ENCODE data around the gene C19orf12.

Gene C19orf12

GRCh38 chr19:29748996-29749849 is 34.2 kb upstream of the C19orf12 start:
- no peaks in the 10 kb centered on the region for H3K4me1 Mint-ChIP-seq
- H3K27me3 Mint-ChIP-seq, result peaks cover 33% of the 10 kb centered on the region
- no peaks in the 10 kb centered on the region for H3K9me3 Mint-ChIP-seq
- no peak overlapping the region for H3K27ac Mint-ChIP-seq
- H3K36me3 Mint-ChIP-seq, result no peaks in the 10 kb centered on the region
- CTCF ChIA-PET, result interaction anchor here (1.0 kb wide), 1 partner anchor 11 kb away, joined by 3 read pairs; no protein-coding TSS in a partner anchor
- DNase-seq, result no peak
- H3K4me3 Mint-ChIP-seq, result no peak overlapping the region

- Mint-ChIP-seq H3K9me3 (no peaks in the 10 kb centered on the region), H3K4me1 (no peaks in the 10 kb centered on the region), H3K4me3 (no peak overlapping the region), H3K27me3 (peaks cover 42% of the 10 kb centered on the region), H3K27ac (no peak overlapping the region), H3K36me3 (no peaks in the 10 kb centered on the region)
- CTCF ChIA-PET, result interaction anchor here (1.3 kb wide), 2 partner anchors 15 kb away, joined by 3 read pairs; no protein-coding TSS in a partner anchor
- no peak for DNase-seq
Measured at GRCh38 chr19:29745253-29745652, 30.2 kb upstream of the C19orf12 start.

- no peak overlapping the region for H3K27ac Mint-ChIP-seq
- peaks cover 37% of the 10 kb centered on the region for H3K27me3 Mint-ChIP-seq
- CTCF ChIA-PET, result interaction anchor here (1.0 to 1.2 kb wide), 2 partner anchors 13 to 27 kb away, joined by 4 read pairs; no protein-coding TSS in a partner anchor
- H3K36me3 Mint-ChIP-seq, result no peaks in the 10 kb centered on the region
- no peaks in the 10 kb centered on the region for H3K9me3 Mint-ChIP-seq
- no peaks in the 10 kb centered on the region for H3K4me1 Mint-ChIP-seq
- H3K4me3 Mint-ChIP-seq, result no peak overlapping the region
- no peak for DNase-seq
Measured at GRCh38 chr19:29743681-29744080, 28.6 kb upstream of the C19orf12 start.

GRCh38 chr19:29741776-29742175 is 26.7 kb upstream of the C19orf12 start:
- CTCF ChIA-PET, result interaction anchor here (1.1 to 2.1 kb wide), 3 partner anchors 11 to 19 kb away, joined by 4 to 6 read pairs (median 5); no protein-coding TSS in a partner anchor
- peaks cover 38% of the 10 kb centered on the region for H3K27me3 Mint-ChIP-seq

GRCh38 chr19:29741226-29741625 is 26.2 kb upstream of the C19orf12 start:
- peaks cover 38% of the 10 kb centered on the region for H3K27me3 Mint-ChIP-seq
- H3K4me3 Mint-ChIP-seq, result no peak overlapping the region
- CTCF ChIA-PET, result interaction anchor here (1.1 to 2.1 kb wide), 3 partner anchors 10 to 20 kb away, joined by 4 to 6 read pairs (median 5); no protein-coding TSS in a partner anchor
- no peaks in the 10 kb centered on the region for H3K36me3 Mint-ChIP-seq
- no peaks in the 10 kb centered on the region for H3K4me1 Mint-ChIP-seq
- no peaks in the 10 kb centered on the region for H3K9me3 Mint-ChIP-seq
- no peak for DNase-seq
- H3K27ac Mint-ChIP-seq, result no peak overlapping the region

More at GRCh38 chr19:29741776-29742175, 26.7 kb upstream of the C19orf12 start:
- Mint-ChIP-seq H3K4me3 (no peak overlapping the region), H3K4me1 (no peaks in the 10 kb centered on the region), H3K36me3 (no peaks in the 10 kb centered on the region), H3K27ac (no peak overlapping the region), H3K9me3 (no peaks in the 10 kb centered on the region)
- DNase-seq, result no peak

GRCh38 chr19:29737461-29738000 is 22.5 kb upstream of the C19orf12 start:
- H3K4me3 Mint-ChIP-seq, result no peak overlapping the region
- H3K36me3 Mint-ChIP-seq, result no peaks in the 10 kb centered on the region
- no peaks in the 10 kb centered on the region for H3K4me1 Mint-ChIP-seq
- CTCF ChIA-PET, result no interaction called here
- H3K27me3 Mint-ChIP-seq, result peaks cover 24% of the 10 kb centered on the region
- no peak for DNase-seq
- H3K9me3 Mint-ChIP-seq, result no peaks in the 10 kb centered on the region
- no peak overlapping the region for H3K27ac Mint-ChIP-seq

- Mint-ChIP-seq H3K36me3 (no peaks in the 10 kb centered on the region), H3K9me3 (no peaks in the 10 kb centered on the region), H3K4me1 (no peaks in the 10 kb centered on the region), H3K4me3 (no peak overlapping the region), H3K27me3 (peaks cover 29% of the 10 kb centered on the region), H3K27ac (no peak overlapping the region)
- no peak for DNase-seq
- CTCF ChIA-PET, result interaction anchor here (1.9 kb wide), 1 partner anchor 137 kb away, joined by 10 read pairs; no protein-coding TSS in a partner anchor
Measured at GRCh38 chr19:29735829-29736228, 20.8 kb upstream of the C19orf12 start.

- H3K27ac Mint-ChIP-seq, result no peak overlapping the region
- no peaks in the 10 kb centered on the region for H3K4me1 Mint-ChIP-seq
- no peak overlapping the region for H3K4me3 Mint-ChIP-seq
- peaks cover 27% of the 10 kb centered on the region for H3K27me3 Mint-ChIP-seq
- CTCF ChIA-PET, result interaction anchor here (1.5 to 7.4 kb wide), 4 partner anchors 9 to 142 kb away, joined by 4 to 71 read pairs (median 6); no protein-coding TSS in a partner anchor
- no peaks in the 10 kb centered on the region for H3K36me3 Mint-ChIP-seq
- DNase-seq, result no peak
- no peaks in the 10 kb centered on the region for H3K9me3 Mint-ChIP-seq
Measured at GRCh38 chr19:29731331-29731850, 16.3 kb upstream of the C19orf12 start.

GRCh38 chr19:29727906-29728305 is 12.8 kb upstream of the C19orf12 start:
- no peak for DNase-seq
- Mint-ChIP-seq H3K9me3 (no peaks in the 10 kb centered on the region), H3K27me3 (peaks cover 56% of the 10 kb centered on the region), H3K4me3 (no peak overlapping the region), H3K27ac (no peak overlapping the region), H3K4me1 (peaks cover 14% of the 10 kb centered on the region), H3K36me3 (no peaks in the 10 kb centered on the region)
- CTCF ChIA-PET, result interaction anchor here (0.6 to 7.4 kb wide), 10 partner anchors 11 to 146 kb away, joined by 3 to 71 read pairs (median 3); partner anchors contain the start of gene POP4

GRCh38 chr19:29724746-29725145 is 9.7 kb upstream of the C19orf12 start:
- no peaks in the 10 kb centered on the region for H3K9me3 Mint-ChIP-seq
- H3K27ac Mint-ChIP-seq, result no peak overlapping the region
- H3K4me3 Mint-ChIP-seq, result no peak overlapping the region
- H3K27me3 Mint-ChIP-seq, result peaks cover 50% of the 10 kb centered on the region
- H3K36me3 Mint-ChIP-seq, result no peaks in the 10 kb centered on the region
- no peak for DNase-seq
- CTCF ChIA-PET, result interaction anchor here (0.9 to 7.4 kb wide), 2 partner anchors 9 to 149 kb away, joined by 3 to 71 read pairs; no protein-coding TSS in a partner anchor
- H3K4me1 Mint-ChIP-seq, result peaks cover 14% of the 10 kb centered on the region

- CTCF ChIA-PET, result interaction anchor here (0.9 kb wide), 1 partner anchor 8 kb away, joined by 3 read pairs; no protein-coding TSS in a partner anchor
- Mint-ChIP-seq H3K36me3 (no peaks in the 10 kb centered on the region), H3K4me3 (peak overlapping the region; percentile 37), H3K9me3 (no peaks in the 10 kb centered on the region), H3K27me3 (peaks cover 50% of the 10 kb centered on the region), H3K4me1 (peaks cover 14% of the 10 kb centered on the region), H3K27ac (no peak overlapping the region)
- DNase-seq, result peak; percentile 41
Measured at GRCh38 chr19:29724102-29724641, 9.1 kb upstream of the C19orf12 start.

- H3K4me3 Mint-ChIP-seq, result no peak overlapping the region
- peaks cover 15% of the 10 kb centered on the region for H3K36me3 Mint-ChIP-seq
- H3K4me1 Mint-ChIP-seq, result peaks cover 37% of the 10 kb centered on the region
- CTCF ChIA-PET, result interaction anchor here (0.7 to 10.0 kb wide), 20 partner anchors 9 to 224 kb away, joined by 3 to 147 read pairs (median 6); partner anchors contain the start of genes PLEKHF1 and POP4
- DNase-seq, result no peak
- peak overlapping the region; percentile 96 for H3K27ac Mint-ChIP-seq
- H3K27me3 Mint-ChIP-seq, result peaks cover 9% of the 10 kb centered on the region
- no peaks in the 10 kb centered on the region for H3K9me3 Mint-ChIP-seq
Measured at GRCh38 chr19:29717051-29717450, 2.0 kb upstream of the C19orf12 start.

- peak overlapping the region; percentile 96 for H3K27ac Mint-ChIP-seq
- CTCF ChIA-PET, result interaction anchor here (0.6 to 10.0 kb wide), 29 partner anchors 9 to 248 kb away, joined by 3 to 147 read pairs (median 5); partner anchors contain the start of genes PLEKHF1 and POP4
- H3K9me3 Mint-ChIP-seq, result no peaks in the 10 kb centered on the region
- H3K27me3 Mint-ChIP-seq, result peaks cover 6% of the 10 kb centered on the region
- peaks cover 17% of the 10 kb centered on the region for H3K36me3 Mint-ChIP-seq
- H3K4me3 Mint-ChIP-seq, result peak overlapping the region; percentile 88
- no peak for DNase-seq
- H3K4me1 Mint-ChIP-seq, result peaks cover 49% of the 10 kb centered on the region
Measured at GRCh38 chr19:29715701-29716581, 880 bp upstream of the C19orf12 start.

Data from activated naive CD4-positive, alpha-beta T cell treated with anti-CD3 and anti-CD28 coated beads, Interleukin-2, amount 10 ng/mL, durations not matched to agents 7 days and 5 days (primary cell).